Stomach (tissue), 4 donors: Measurements from ENCODE around the gene COX17.

Experiments
- POLR2A ChIP-seq, 4 donors: fragments of 450-650 bp; IDR thresholded peaks; one replicate each; pipeline ENCODE4 v1.6.1; 2016; ENCODE audit warnings: antibody characterized with exemption in 4 of 4, control low read depth in 2 of 4, mild to moderate bottlenecking in 1 of 4, moderate library complexity in 1 of 4
- POLR2AphosphoS5 ChIP-seq, 3 donors: sonication (generic); formaldehyde crosslinking; IDR thresholded peaks; one replicate each; pipeline ENCODE4 v1.6.1; 2016; ENCODE audit warnings: antibody characterized with exemption in 3 of 3

- no peak for TF ChIP-seq POLR2AphosphoS5 (IDR thresholded peaks at IDR 0.05)
- no peak for TF ChIP-seq POLR2A (IDR thresholded peaks at IDR 0.05)
These were observed 11.1 kb downstream of the COX17 start for GRCh38 chr3:119665954-119666559.
